ENCODE data around the gene KRT6A.
"Not testable (repeated sequence)": the region's sequence is repeated elsewhere in the genome, so short reads cannot be mapped to it uniquely, and the experiment has no call there.

KRT6A gene

GRCh38 chr12:52452101-52452500 is 41.0 kb downstream of the KRT6A start, which contains the start of gene KRT6B:
Gene KRT6B, minus strand, starts transcription at chr12:52452146. Its CDS starts 68 bp downstream, at chr12:52452078.
- Histone ChIP-seq H4K20me1 (ENCODE audit: insufficient read depth, low read length, poor library complexity, severe bottlenecking) (no peaks in the 10 kb centered on the region), H3K4me2 (ENCODE audit: low read depth, low read length, poor library complexity, severe bottlenecking) (no peak within 1 kb of the TSS), H3F3A (ENCODE audit: low read depth) (no peaks in the 10 kb centered on the region), H3K4me3 (ENCODE audit: low read length, poor library complexity, severe bottlenecking) (no peak within 1 kb of the TSS), H3K4me1 (ENCODE audit: insufficient read depth, low read length, poor library complexity, severe bottlenecking) (no peaks in the 10 kb centered on the region), H3K9me2 (replicated peaks; ENCODE audit: low read depth, low read length) (no peaks in the 10 kb centered on the region), H3K27me3 (ENCODE audit: insufficient read depth, low read length, poor library complexity, severe bottlenecking) (no peaks in the 10 kb centered on the region), H3K36me3 (ENCODE audit: insufficient read depth, low read length) (no peaks in the 10 kb centered on the region), H3K79me2 (ENCODE audit: insufficient read depth, low read length) (no peaks in the 10 kb centered on the region), H3K9ac (ENCODE audit: low read depth, low read length, poor library complexity, severe bottlenecking) (no peak within 1 kb of the TSS), H3K9me3 (ENCODE audit: insufficient read depth, low read depth, low read length) (no peaks in the 10 kb centered on the region), H2AFZ (ENCODE audit: low read length) (no peak within 1 kb of the TSS)
- TF ChIP-seq CTCF (conservative IDR thresholded peaks at IDR 0.05; ENCODE audit: low read length) (no peak), EZH2phosphoT487 (IDR thresholded peaks at IDR 0.05; ENCODE audit: borderline replicate concordance) (no peak)

GRCh38 chr12:52448228-52448627 is 44.8 kb downstream of the KRT6A start:
- no peaks in the 10 kb centered on the region for H3K79me2 ChIP-seq (ENCODE audit: insufficient read depth, low read length)
- no peak overlapping the region for H3K4me3 ChIP-seq (ENCODE audit: low read length, poor library complexity, severe bottlenecking)
- no peaks in the 10 kb centered on the region for H3K9me3 ChIP-seq (ENCODE audit: insufficient read depth, low read depth, low read length)
- H3K36me3 ChIP-seq (ENCODE audit: insufficient read depth, low read length): no peaks in the 10 kb centered on the region
- no peak for TF ChIP-seq CTCF (conservative IDR thresholded peaks at IDR 0.05; ENCODE audit: low read length)
- H3K4me1 ChIP-seq (ENCODE audit: insufficient read depth, low read length, poor library complexity, severe bottlenecking): no peaks in the 10 kb centered on the region
- no peak overlapping the region for H3K4me2 ChIP-seq (ENCODE audit: low read depth, low read length, poor library complexity, severe bottlenecking)
- H3K9ac ChIP-seq (ENCODE audit: low read depth, low read length, poor library complexity, severe bottlenecking): no peak overlapping the region
- H3K27me3 ChIP-seq (ENCODE audit: insufficient read depth, low read length, poor library complexity, severe bottlenecking): no peaks in the 10 kb centered on the region
- H3K9me2 ChIP-seq (replicated peaks; ENCODE audit: low read depth, low read length): no peaks in the 10 kb centered on the region
- H3F3A ChIP-seq (ENCODE audit: low read depth): no peaks in the 10 kb centered on the region
- H2AFZ ChIP-seq (ENCODE audit: low read length): no peak overlapping the region
- H4K20me1 ChIP-seq (ENCODE audit: insufficient read depth, low read length, poor library complexity, severe bottlenecking): no peaks in the 10 kb centered on the region

GRCh38 chr12:52447196-52447595 is 45.9 kb downstream of the KRT6A start:
- H3F3A ChIP-seq (ENCODE audit: low read depth); H3K9me2 ChIP-seq (replicated peaks; ENCODE audit: low read depth, low read length); H3K4me1 ChIP-seq (ENCODE audit: insufficient read depth, low read length, poor library complexity, severe bottlenecking); H3K27me3 ChIP-seq (ENCODE audit: insufficient read depth, low read length, poor library complexity, severe bottlenecking); H3K36me3 ChIP-seq (ENCODE audit: insufficient read depth, low read length); H4K20me1 ChIP-seq (ENCODE audit: insufficient read depth, low read length, poor library complexity, severe bottlenecking); H3K4me2 ChIP-seq (ENCODE audit: low read depth, low read length, poor library complexity, severe bottlenecking); H3K79me2 ChIP-seq (ENCODE audit: insufficient read depth, low read length); H3K4me3 ChIP-seq (ENCODE audit: low read length, poor library complexity, severe bottlenecking); H3K9ac ChIP-seq (ENCODE audit: low read depth, low read length, poor library complexity, severe bottlenecking); H3K9me3 ChIP-seq (ENCODE audit: insufficient read depth, low read depth, low read length); H2AFZ ChIP-seq (ENCODE audit: low read length): not testable (repeated sequence)

GRCh38 chr12:52446367-52447045 is 46.6 kb downstream of the KRT6A start:
- no peaks in the 10 kb centered on the region for H4K20me1 ChIP-seq (ENCODE audit: insufficient read depth, low read length, poor library complexity, severe bottlenecking)
- H3K9me2 ChIP-seq (replicated peaks; ENCODE audit: low read depth, low read length): no peaks in the 10 kb centered on the region
- no peaks in the 10 kb centered on the region for H3K27me3 ChIP-seq (ENCODE audit: insufficient read depth, low read length, poor library complexity, severe bottlenecking)
- H3K4me3 ChIP-seq (ENCODE audit: low read length, poor library complexity, severe bottlenecking): no peak overlapping the region
- no peak overlapping the region for H2AFZ ChIP-seq (ENCODE audit: low read length)
- no peaks in the 10 kb centered on the region for H3K9me3 ChIP-seq (ENCODE audit: insufficient read depth, low read depth, low read length)
- H3K36me3 ChIP-seq (ENCODE audit: insufficient read depth, low read length): no peaks in the 10 kb centered on the region
- no peaks in the 10 kb centered on the region for H3K4me1 ChIP-seq (ENCODE audit: insufficient read depth, low read length, poor library complexity, severe bottlenecking)
- no peak overlapping the region for H3K4me2 ChIP-seq (ENCODE audit: low read depth, low read length, poor library complexity, severe bottlenecking)
- TF ChIP-seq CTCF (conservative IDR thresholded peaks at IDR 0.05; ENCODE audit: low read length): no peak
- no peak for TF ChIP-seq EZH2phosphoT487 (IDR thresholded peaks at IDR 0.05; ENCODE audit: borderline replicate concordance)
- no peaks in the 10 kb centered on the region for H3F3A ChIP-seq (ENCODE audit: low read depth)
- H3K79me2 ChIP-seq (ENCODE audit: insufficient read depth, low read length): no peaks in the 10 kb centered on the region
- H3K9ac ChIP-seq (ENCODE audit: low read depth, low read length, poor library complexity, severe bottlenecking): no peak overlapping the region
